Activated CD8-positive, alpha-beta memory T cell treated with anti-CD3 and anti-CD28 coated beads for 36 hours (primary cell): Measurements from ENCODE around the gene PCDHGB2. TPM values are rescaled to one million over a fixed set of nuclear protein-coding genes. Genes with fewer than 3 reads are reported as not detected.
"Not testable (repeated sequence)": the region's sequence is repeated elsewhere in the genome, so short reads cannot be mapped to it uniquely, and the experiment has no call there.

Experiments
- CTCF ChIA-PET: fragments of 350-600 bp; sonication (Branson Sonifier 250); formaldehyde crosslinking; loops from one replicate; lab custom pipeline; 2021; ENCODE audit warnings: antibody characterized with exemption; lab: Charles Lee
- POLR2A ChIA-PET: fragments of 350-600 bp; sonication (Branson Sonifier 250); formaldehyde crosslinking; loops from one replicate; lab custom pipeline; 2021; ENCODE audit warnings: antibody characterized with exemption; lab: Charles Lee
- total RNA-seq, 2 experiments: library from RNA; stranded (reverse); gene quantifications; one replicate each; pipeline ENCODE4 v1.2.3, GENCODE V29; 2021

Gene PCDHGB2
- total RNA-seq, 2 experiments from 2014 or later: 0.23 to 0.25 TPM

DNA sequence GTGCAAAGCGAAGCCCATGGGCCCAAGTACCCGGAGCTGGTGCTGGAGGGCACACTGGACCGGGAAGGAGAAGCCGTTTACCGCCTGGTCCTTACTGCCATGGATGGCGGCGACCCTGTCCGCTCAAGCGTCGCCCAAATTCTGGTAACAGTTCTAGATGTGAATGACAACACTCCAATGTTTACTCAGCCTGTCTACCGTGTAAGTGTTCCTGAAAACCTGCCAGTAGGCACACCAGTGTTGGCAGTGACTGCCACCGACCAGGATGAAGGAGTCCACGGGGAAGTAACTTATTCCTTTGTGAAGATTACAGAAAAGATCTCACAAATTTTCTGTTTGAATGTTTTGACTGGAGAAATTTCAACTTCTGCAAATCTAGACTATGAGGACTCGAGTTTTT is 14.8 kb downstream of the PCDHGB2 start:
- CTCF ChIA-PET: interaction anchor here (0.6 to 1.1 kb wide), 2 partner anchors 12 to 387 kb away, joined by 3 to 4 read pairs; no protein-coding TSS in a partner anchor
- POLR2A ChIA-PET: no interaction called here

GRCh38 chr5:141375444-141376155 is 15.8 kb downstream of the PCDHGB2 start:
- CTCF ChIA-PET: interaction anchor here (1.1 kb wide), 1 partner anchor 11 kb away, joined by 4 read pairs; no protein-coding TSS in a partner anchor
- POLR2A ChIA-PET: not testable (repeated sequence)

DNA sequence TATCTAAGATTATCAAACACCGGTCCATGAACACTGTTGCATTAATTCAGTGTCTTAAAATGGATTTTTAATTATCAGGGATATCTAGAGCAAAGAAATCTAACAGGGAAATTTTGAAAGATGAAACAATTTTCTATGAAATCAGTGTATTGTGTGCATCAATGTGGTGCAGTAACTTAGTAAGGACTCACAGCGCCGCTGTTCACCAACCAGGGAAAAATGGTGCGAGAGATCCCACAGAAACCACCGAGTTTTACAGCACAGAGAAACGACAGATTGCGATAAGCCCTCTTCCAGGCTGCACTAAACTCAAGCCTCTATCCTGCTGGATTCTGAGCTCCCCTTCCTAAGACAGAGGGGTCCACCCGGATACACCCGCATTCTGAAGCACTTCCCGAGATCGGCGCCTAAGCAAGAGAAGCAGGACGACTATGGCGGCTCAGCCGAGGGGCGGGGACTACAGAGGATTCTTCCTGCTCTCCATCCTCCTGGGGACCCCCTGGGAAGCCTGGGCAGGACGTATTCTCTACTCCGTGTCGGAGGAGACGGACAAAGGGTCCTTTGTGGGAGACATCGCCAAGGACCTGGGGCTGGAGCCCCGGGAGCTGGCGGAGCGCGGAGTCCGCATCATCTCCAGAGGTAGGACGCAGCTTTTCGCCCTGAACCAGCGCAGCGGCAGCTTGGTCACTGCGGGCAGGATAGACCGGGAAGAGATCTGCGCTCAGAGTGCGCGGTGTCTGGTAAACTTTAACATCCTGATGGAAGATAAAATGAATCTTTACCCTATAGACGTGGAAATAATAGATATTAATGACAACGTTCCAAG is 22.9 kb downstream of the PCDHGB2 start, which contains the start of gene PCDHGA7:
Gene PCDHGA7, plus strand, starts transcription at position 274 of the 826 bp plus-strand sequence. Its CDS starts 158 bp downstream, at position 432.
- ChIA-PET CTCF (no interaction called here), POLR2A (no interaction called here)

DNA sequence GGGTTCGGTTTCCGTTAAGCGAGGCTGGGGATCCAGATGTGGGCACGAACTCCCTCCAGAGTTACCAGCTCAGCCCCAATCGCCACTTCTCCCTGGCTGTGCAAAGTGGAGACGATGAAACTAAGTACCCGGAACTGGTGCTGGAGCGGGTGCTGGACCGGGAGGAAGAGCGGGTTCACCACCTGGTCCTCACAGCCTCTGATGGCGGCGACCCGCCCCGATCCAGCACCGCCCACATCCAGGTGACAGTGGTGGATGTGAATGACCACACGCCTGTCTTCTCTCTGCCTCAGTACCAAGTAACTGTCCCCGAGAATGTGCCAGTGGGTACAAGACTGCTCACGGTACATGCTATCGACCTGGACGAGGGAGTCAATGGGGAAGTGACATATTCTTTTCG is 23.6 kb downstream of the PCDHGB2 start:
- ChIA-PET POLR2A (no interaction called here), CTCF (no interaction called here)

DNA sequence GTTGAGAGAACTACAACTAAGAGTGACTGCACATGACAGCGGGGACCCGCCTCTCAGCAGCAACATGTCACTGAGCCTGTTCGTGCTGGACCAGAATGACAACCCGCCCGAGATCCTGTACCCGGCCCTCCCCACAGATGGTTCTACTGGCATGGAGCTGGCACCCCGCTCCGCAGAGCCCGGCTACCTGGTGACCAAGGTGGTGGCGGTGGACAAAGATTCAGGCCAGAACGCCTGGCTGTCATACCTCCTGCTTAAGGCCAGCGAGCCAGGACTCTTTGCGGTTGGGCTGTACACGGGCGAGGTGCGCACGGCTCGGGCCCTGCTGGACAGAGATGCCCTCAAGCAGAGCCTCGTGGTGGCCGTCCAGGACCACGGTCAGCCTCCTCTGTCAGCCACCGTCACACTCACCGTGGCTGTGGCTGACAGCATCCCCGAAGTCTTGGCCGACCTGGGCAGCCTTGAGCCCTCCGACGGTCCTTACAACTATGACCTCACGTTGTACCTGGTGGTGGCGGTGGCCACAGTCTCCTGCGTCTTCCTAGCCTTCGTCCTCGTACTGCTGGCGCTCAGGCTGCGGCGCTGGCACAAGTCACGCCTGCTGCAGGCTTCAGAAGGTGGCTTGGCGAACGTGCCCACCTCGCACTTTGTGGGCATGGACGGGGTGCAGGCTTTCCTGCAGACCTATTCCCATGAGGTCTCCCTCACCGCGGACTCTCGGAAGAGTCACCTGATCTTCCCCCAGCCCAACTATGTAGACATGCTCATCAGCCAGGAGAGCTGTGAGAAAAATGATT is 24.9 kb downstream of the PCDHGB2 start:
- ChIA-PET CTCF (no interaction called here), POLR2A (no interaction called here)

DNA sequence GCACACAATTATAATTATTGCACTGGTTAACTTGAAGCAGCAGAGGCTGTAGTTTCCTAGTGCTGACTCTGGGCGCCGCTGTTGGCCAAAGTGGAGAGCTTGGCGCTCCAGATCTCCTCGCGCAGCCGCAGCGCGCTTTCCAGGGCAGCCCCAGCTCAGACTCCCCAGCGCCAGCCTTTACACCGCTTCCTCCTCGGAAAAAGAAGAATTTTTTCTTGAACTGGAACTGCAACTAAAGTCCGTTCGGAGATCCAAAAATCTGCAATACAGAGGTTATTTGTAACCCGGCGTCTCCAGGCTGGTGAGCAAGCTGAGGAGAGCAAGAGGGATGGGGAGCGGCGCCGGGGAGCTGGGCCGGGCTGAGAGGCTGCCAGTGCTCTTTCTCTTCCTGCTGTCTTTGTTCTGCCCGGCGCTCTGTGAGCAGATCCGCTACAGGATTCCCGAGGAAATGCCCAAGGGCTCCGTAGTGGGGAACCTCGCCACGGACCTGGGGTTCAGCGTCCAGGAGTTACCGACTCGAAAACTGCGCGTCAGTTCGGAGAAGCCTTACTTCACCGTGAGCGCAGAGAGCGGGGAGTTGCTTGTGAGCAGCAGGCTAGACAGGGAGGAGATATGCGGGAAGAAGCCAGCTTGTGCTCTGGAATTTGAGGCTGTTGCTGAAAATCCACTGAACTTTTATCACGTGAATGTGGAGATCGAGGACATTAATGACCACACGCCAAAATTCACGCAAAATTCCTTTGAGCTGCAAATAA is 27.9 kb downstream of the PCDHGB2 start, which contains the start of gene PCDHGB4:
Gene PCDHGB4, plus strand, starts transcription at position 142 of the 755 bp plus-strand sequence. Its CDS starts 187 bp downstream, at position 329.
- POLR2A ChIA-PET: not testable (repeated sequence)
- CTCF ChIA-PET: interaction anchor here (1.0 kb wide), 1 partner anchor 43 kb away, joined by 4 read pairs; the partner anchor contains the start of gene PCDHGA12

DNA sequence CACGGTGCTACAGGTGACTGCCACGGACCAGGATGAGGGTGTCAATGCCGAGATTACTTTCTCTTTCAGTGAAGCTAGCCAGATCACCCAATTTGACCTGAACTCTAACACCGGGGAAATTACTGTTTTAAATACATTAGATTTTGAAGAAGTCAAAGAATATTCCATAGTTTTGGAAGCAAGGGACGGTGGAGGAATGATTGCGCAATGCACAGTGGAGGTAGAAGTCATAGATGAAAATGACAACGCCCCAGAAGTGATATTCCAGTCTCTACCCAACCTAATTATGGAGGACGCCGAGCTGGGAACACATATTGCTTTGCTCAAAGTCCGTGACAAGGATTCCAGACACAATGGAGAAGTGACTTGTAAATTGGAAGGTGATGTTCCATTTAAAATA is 28.9 kb downstream of the PCDHGB2 start:
- CTCF ChIA-PET: no interaction called here
- POLR2A ChIA-PET: no interaction called here

GRCh38 chr5:141389153-141390042 is 29.6 kb downstream of the PCDHGB2 start:
- ChIA-PET POLR2A (no interaction called here), CTCF (interaction anchor here (1.1 kb wide), 1 partner anchor 132 kb away, joined by 3 read pairs; no protein-coding TSS in a partner anchor)

DNA sequence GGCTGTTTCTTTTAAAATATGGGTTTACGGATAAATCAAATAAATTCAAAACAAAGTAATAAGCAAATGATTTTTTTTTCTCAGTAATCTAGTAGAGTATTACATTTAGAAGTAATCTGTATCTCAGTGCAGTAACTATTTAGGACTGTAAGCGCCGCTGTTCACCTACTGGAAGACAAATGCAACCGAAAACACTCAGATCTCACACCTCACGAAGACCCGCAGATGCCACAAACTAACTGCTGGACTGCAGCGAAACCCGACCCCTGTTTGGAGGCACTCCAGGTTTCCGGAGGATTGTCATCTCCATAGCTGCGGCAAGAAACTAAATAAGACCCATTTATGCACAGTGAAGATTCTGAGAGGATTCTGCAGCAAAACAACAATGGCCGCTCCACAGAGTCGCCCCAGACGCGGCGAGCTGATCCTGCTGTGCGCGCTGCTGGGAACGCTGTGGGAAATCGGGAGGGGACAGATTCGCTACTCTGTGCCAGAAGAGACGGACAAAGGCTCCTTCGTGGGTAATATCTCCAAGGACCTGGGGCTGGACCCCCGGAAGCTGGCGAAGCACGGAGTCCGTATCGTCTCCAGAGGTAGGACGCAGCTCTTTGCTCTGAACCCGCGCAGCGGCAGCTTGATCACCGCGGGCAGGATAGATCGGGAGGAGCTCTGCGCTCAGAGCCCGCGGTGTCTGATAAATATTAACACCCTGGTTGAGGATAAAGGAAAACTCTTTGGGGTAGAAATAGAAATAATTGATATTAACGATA is 32.8 kb downstream of the PCDHGB2 start, which contains the start of gene PCDHGA8:
Gene PCDHGA8, plus strand, starts transcription at position 205 of the 770 bp plus-strand sequence. Its CDS starts 181 bp downstream, at position 386.
- CTCF ChIA-PET: no interaction called here
- POLR2A ChIA-PET: no interaction called here

DNA sequence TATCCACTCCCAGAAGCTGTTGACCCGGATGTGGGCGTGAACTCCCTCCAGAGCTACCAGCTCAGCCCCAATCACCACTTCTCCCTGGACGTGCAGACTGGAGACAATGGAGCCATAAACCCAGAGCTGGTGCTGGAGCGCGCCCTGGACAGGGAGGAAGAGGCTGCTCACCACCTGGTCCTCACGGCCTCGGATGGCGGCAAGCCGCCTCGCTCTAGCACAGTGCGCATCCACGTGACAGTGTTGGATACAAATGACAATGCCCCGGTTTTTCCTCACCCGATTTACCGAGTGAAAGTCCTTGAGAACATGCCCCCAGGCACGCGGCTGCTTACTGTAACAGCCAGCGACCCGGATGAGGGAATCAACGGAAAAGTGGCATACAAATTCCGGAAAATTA is 33.5 kb downstream of the PCDHGB2 start:
- ChIA-PET POLR2A (no interaction called here), CTCF (no interaction called here)

DNA sequence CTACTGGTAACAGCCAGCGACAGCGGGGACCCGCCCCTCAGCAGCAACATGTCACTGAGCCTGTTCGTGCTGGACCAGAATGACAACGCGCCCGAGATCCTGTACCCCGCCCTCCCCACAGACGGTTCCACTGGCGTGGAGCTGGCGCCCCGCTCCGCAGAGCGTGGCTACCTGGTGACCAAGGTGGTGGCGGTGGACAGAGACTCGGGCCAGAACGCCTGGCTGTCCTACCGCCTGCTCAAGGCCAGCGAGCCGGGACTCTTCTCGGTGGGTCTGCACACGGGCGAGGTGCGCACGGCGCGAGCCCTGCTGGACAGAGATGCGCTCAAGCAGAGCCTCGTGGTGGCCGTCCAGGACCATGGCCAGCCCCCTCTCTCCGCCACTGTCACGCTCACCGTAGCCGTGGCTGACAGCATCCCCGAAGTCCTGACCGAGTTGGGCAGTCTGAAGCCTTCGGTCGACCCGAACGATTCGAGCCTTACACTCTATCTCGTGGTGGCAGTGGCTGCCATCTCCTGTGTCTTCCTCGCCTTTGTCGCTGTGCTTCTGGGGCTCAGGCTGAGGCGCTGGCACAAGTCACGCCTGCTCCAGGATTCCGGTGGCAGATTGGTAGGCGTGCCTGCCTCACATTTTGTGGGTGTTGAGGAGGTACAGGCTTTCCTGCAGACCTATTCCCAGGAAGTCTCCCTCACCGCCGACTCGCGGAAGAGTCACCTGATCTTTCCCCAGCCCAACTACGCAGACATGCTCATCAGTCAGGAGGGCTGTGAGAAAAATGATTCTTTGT is 34.8 kb downstream of the PCDHGB2 start:
- CTCF ChIA-PET, POLR2A ChIA-PET: not testable (repeated sequence)

- POLR2A ChIA-PET: not testable (repeated sequence)
- CTCF ChIA-PET: interaction anchor here (0.6 to 1.3 kb wide), 3 partner anchors 37 to 126 kb away, joined by 3 to 4 read pairs (median 3); no protein-coding TSS in a partner anchor
Observed at GRCh38 chr5:141397756-141398551, 38.2 kb downstream of the PCDHGB2 start, which contains the start of gene PCDHGB5. PCDHGB5 (plus strand) TSS chr5:141397947; CDS start chr5:141398128, 181 bp downstream.

GRCh38 chr5:141398608-141399007 is 38.8 kb downstream of the PCDHGB2 start:
- ChIA-PET CTCF (no interaction called here), POLR2A (no interaction called here)

DNA sequence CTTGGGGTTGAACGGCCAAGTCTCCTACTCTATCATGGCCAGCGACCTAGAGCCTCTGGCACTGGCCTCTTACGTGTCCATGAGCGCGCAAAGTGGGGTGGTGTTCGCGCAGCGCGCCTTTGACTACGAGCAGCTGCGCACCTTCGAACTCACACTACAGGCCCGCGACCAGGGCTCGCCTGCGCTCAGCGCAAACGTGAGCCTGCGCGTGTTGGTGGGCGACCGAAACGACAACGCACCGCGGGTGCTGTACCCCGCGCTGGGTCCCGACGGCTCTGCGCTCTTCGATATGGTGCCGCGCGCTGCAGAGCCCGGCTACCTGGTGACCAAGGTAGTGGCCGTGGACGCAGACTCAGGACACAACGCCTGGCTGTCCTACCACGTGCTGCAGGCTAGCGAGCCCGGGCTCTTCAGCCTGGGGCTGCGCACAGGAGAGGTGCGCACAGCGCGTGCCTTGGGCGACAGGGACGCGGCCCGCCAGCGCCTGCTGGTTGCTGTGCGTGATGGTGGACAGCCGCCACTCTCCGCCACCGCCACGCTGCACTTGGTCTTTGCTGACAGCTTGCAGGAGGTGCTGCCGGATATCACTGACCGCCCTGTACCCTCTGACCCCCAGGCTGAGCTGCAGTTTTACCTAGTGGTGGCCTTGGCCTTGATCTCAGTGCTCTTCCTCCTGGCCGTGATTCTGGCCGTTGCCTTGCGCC is 39.9 kb downstream of the PCDHGB2 start:
- ChIA-PET CTCF (no interaction called here), POLR2A (no interaction called here)
